ENCODE results near the gene FTH1. TPM values are rescaled to one million over a fixed set of nuclear protein-coding genes. Genes with fewer than 3 reads are reported as not detected.

Gene FTH1
- total and polyA plus RNA-seq, 2 of the 13 experiments (the other 11 are each of a cell fraction or from before 2014, with no cell fraction given): 607 to 760 TPM

GRCh38 chr11:61967116-61967923 is at the start of gene FTH1 (continued):
- TF ChIP-seq ZEB1 (IDR thresholded peaks at IDR 0.05; ENCODE audit: insufficient replicate concordance, low read depth) (no peak), SIX4 (CRISPR knock-in tag; IDR thresholded peaks at IDR 0.05) (no peak), EZH2 (conservative IDR thresholded peaks at IDR 0.05; ENCODE audit: low read depth, low read length) (no peak), SYNCRIP (IDR thresholded peaks at IDR 0.05; ENCODE audit: insufficient read depth, low read depth, low read length) (no peak), THAP11 (CRISPR knock-in tag; IDR thresholded peaks at IDR 0.05) (peak; percentile 70), ZNF407 (CRISPR knock-in tag; IDR thresholded peaks at IDR 0.05; ENCODE audit: not compliant biosample characterization) (peak; percentile 24), RARA (CRISPR knock-in tag; IDR thresholded peaks at IDR 0.05) (peak; percentile 45; the same call in 1 of the 2 replicates), ZFP36 (IDR thresholded peaks at IDR 0.05; ENCODE audit: borderline replicate concordance, low read depth, low read length, partially characterized antibody) (no peak), ZNF800 (CRISPR knock-in tag; IDR thresholded peaks at IDR 0.05) (no peak), ARNTL (CRISPR knock-in tag; IDR thresholded peaks at IDR 0.05) (no peak), ZNF644 (CRISPR knock-in tag; IDR thresholded peaks at IDR 0.05; ENCODE audit: low read depth) (no peak), MAX (IDR thresholded peaks at IDR 0.05) (no peak), ZNF75D (CRISPR knock-in tag; IDR thresholded peaks at IDR 0.05; ENCODE audit: borderline replicate concordance) (no peak), CAMTA2 (CRISPR knock-in tag; IDR thresholded peaks at IDR 0.05; ENCODE audit: borderline replicate concordance) (peak; percentile 55; the same call in 1 of the 2 replicates), ZNF276 (CRISPR knock-in tag; IDR thresholded peaks at IDR 0.05; ENCODE audit: low read depth) (0 out of 2 replicates have a peak, but pooled peaks have one; percentile 14), ONECUT2 (CRISPR knock-in tag; IDR thresholded peaks at IDR 0.05) (no peak), MAFF (IDR thresholded peaks at IDR 0.05; ENCODE audit: low read depth, low read length) (no peak), AHR (CRISPR knock-in tag; IDR thresholded peaks at IDR 0.05) (no peak; the same call in 1 of the 2 replicates)

Data from HepG2 (cell line).